ENCODE data around the gene ANLN. TPM values are rescaled to one million over a fixed set of nuclear protein-coding genes. Genes with fewer than 3 reads are reported as not detected.

ANLN gene
- total RNA-seq, 4 donors from 2014 or later: 0.26 to 43.8 (median 2.9) TPM

GRCh38 chr7:36387435-36388231, 2.0 kb upstream of the ANLN start:
- H3K27ac ChIP-seq: peak overlapping the region; percentile 79 to 86
- DNase-seq: no peak
- H3K36me3 ChIP-seq: no peaks in the 10 kb centered on the region
- H3K9me3 ChIP-seq: no peaks in the 10 kb centered on the region
- TF ChIP-seq, protein P1, sequence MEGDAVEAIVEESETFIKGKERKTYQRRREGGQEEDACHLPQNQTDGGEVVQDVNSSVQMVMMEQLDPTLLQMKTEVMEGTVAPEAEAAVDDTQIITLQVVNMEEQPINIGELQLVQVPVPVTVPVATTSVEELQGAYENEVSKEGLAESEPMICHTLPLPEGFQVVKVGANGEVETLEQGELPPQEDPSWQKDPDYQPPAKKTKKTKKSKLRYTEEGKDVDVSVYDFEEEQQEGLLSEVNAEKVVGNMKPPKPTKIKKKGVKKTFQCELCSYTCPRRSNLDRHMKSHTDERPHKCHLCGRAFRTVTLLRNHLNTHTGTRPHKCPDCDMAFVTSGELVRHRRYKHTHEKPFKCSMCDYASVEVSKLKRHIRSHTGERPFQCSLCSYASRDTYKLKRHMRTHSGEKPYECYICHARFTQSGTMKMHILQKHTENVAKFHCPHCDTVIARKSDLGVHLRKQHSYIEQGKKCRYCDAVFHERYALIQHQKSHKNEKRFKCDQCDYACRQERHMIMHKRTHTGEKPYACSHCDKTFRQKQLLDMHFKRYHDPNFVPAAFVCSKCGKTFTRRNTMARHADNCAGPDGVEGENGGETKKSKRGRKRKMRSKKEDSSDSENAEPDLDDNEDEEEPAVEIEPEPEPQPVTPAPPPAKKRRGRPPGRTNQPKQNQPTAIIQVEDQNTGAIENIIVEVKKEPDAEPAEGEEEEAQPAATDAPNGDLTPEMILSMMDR (IDR thresholded peaks at IDR 0.05): no peak
- TF ChIP-seq POLR2A (IDR thresholded peaks at IDR 0.05): no peak
- no peak overlapping the region for H3K4me3 ChIP-seq
- intact Hi-C loops (cut with DNase I; ENCODE audit: low total_unique reads): no loop called here
- H3K27me3 ChIP-seq: no peaks in the 10 kb centered on the region
- H3K4me1 ChIP-seq: peaks cover 0 to 10% of the 10 kb centered on the region in 2 donors

DNA sequence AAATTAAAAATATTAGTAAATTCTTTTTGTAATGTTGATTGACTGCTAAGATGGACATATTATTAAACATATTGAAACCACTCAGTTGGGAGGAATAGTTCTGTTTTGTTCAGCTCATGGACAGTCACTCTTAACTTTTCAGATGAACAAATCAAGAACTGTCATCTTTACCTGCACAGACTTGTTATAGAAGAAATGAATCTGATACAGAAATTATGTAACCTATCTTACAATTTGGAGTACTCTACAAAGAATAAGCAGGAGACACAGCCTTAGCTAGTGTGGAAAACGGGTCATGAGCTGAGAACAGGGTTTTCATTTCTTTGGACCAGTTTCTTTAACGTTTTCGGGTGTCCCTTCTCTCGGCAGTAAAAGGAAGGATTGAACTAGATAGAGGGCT, 1.2 kb upstream of the ANLN start:
- Histone ChIP-seq H3K9me3 (no peaks in the 10 kb centered on the region), H3K4me3 (no peak overlapping the region), H3K27me3 (no peaks in the 10 kb centered on the region), H3K4me1 (peaks cover 0 to 10% of the 10 kb centered on the region in 2 donors), H3K36me3 (no peaks in the 10 kb centered on the region), H3K27ac (peak overlapping the region; percentile 79 to 86)
- intact Hi-C loops (cut with DNase I; ENCODE audit: low total_unique reads): no loop called here
- TF ChIP-seq POLR2A (IDR thresholded peaks at IDR 0.05): no peak
- TF ChIP-seq, protein P1 (IDR thresholded peaks at IDR 0.05): no peak
- no peak for DNase-seq

- TF ChIP-seq POLR2A (IDR thresholded peaks at IDR 0.05): no peak
- H3K4me1 ChIP-seq: peaks cover 0 to 10% of the 10 kb centered on the region in 2 donors
- peak overlapping the region; percentile 40 to 46 for H3K4me3 ChIP-seq
- peak; percentile 31 for DNase-seq
- no peaks in the 10 kb centered on the region for H3K36me3 ChIP-seq
- H3K27ac ChIP-seq: peak overlapping the region; percentile 79 to 86
- H3K9me3 ChIP-seq: no peaks in the 10 kb centered on the region
- no peaks in the 10 kb centered on the region for H3K27me3 ChIP-seq
- intact Hi-C loops (cut with DNase I; ENCODE audit: low total_unique reads): no loop called here
Measured at GRCh38 chr7:36390199-36391090, 783 bp downstream of the ANLN start.

DNA sequence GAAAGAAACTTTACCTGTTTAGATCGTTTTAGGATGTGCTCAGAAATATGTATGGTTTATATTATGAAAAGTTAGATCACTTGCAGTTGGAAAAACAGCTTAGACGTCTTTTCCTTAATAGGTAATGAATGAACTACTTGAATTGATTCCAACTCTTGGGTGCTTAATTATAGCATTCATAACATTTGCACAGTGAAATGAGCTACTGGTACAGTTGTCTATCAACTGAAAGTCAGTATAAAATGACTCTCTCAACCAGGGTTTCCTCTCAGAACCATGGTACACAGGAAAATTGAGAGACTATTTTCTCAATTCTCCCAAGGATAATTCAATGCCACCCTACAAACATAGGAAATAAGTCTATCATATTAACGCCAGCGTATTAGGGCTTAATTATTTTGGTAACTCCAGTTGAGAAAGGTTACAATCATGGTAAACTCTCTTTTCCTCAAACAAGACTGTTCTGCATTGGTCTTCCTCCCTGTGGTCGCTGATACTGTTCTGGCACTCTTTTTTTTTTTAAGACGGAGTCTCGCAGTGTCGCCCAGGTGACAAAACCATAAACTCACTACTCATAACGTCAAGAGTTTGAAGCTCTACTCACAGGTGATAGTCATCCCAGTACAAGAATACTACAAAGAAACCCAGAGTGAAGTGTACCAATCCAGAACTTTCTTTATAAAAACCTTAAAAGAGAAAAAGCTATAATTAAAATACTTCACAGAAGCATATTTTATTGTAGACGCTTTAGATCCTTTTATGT, 2.0 kb downstream of the ANLN start:
- Histone ChIP-seq H3K4me1 (peaks cover 0 to 10% of the 10 kb centered on the region in 2 donors), H3K27ac (no peak overlapping the region)
- intact Hi-C loops (cut with DNase I; ENCODE audit: low total_unique reads): no loop called here

GRCh38 chr7:36393826-36394225, 4.2 kb downstream of the ANLN start:
- DNase-seq: no peak

More for the DNA sequence above, 2.0 kb downstream of the ANLN start:
- no peaks in the 10 kb centered on the region for H3K9me3 ChIP-seq
- no peaks in the 10 kb centered on the region for H3K27me3 ChIP-seq
- TF ChIP-seq, protein P1 (IDR thresholded peaks at IDR 0.05): no peak
- no peak for TF ChIP-seq POLR2A (IDR thresholded peaks at IDR 0.05)
- no peak for DNase-seq
- H3K36me3 ChIP-seq: no peaks in the 10 kb centered on the region
- no peak overlapping the region for H3K4me3 ChIP-seq

More at GRCh38 chr7:36393826-36394225, 4.2 kb downstream of the ANLN start:
- H3K4me3 ChIP-seq: no peak overlapping the region
- H3K36me3 ChIP-seq: no peaks in the 10 kb centered on the region
- H3K27ac ChIP-seq: no peak overlapping the region
- peaks cover 0 to 10% of the 10 kb centered on the region in 2 donors for H3K4me1 ChIP-seq
- intact Hi-C loops (cut with DNase I; ENCODE audit: low total_unique reads): no loop called here
- no peaks in the 10 kb centered on the region for H3K27me3 ChIP-seq
- H3K9me3 ChIP-seq: no peaks in the 10 kb centered on the region
- TF ChIP-seq POLR2A (IDR thresholded peaks at IDR 0.05): no peak
- TF ChIP-seq, protein P1 (IDR thresholded peaks at IDR 0.05): no peak
